ENCODE data around the gene MMP10.

The MMP10 gene

DNA sequence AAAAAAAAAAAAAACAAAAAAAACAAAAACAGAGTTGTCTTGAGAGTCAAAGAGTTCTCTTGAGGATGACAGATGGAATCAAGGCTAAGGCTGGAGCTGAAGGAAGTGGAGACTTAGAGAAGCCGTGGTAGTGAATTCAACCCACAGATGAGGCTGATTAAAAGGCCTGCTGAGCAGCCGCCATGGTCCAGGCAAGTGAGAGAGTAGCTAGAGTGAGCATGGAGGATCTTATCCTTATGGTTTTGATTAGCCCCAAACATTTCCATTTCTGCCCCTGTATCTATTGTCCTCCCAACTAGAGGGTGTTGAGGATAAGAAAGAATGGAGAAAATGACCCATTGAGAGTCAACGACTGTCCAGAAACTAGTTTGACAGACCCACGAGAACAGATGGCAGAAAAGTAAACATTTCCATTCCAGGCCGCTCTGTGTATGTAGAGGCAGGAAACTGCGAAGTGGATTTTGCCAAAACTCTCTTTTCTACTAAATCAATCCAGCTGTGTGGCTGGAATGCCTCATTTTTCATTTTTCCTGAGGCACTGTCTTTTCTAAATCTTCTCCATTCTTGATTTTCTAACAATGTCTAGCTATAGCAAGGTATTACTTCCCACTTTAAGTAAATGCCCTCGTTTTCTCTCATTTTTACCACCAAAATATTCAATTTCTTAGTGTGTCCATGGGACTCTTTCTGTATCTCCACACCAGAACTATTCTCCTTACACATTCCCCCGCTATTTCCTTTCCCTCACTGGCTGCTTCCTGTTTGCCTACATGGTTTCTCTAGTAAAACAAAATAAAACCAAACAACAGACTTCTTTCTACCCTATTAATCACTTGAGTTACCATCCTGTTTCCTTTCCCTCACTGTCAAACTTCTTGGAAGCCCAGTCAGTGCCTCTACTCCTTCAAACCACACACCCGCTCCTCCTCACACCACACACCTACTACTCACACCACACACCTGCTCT lies 50.3 kb downstream of the MMP10 start:
- no peak for DNase-seq (ENCODE audit: low read depth, low spot score)

DNA sequence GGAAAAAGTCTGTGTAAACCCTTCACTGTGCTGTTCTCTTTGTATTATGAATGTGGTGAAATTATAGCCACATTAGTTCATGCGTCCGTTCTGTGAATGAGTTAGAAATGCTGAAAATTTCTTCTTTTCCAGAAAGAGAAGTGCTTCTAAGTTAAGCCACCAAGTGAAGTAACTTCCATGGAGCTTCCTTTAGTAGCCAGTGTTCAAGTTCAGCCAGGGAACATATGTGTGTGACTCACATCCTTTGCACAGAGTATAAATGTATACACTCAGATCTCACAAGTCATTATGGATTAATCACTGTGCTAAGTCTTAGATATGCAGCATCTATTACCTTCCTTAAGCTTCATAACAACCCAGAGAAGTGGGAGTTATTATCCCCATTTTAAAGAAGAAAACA lies 52.5 kb downstream of the MMP10 start:
- no peak for DNase-seq (ENCODE audit: low read depth, low spot score)

DNA sequence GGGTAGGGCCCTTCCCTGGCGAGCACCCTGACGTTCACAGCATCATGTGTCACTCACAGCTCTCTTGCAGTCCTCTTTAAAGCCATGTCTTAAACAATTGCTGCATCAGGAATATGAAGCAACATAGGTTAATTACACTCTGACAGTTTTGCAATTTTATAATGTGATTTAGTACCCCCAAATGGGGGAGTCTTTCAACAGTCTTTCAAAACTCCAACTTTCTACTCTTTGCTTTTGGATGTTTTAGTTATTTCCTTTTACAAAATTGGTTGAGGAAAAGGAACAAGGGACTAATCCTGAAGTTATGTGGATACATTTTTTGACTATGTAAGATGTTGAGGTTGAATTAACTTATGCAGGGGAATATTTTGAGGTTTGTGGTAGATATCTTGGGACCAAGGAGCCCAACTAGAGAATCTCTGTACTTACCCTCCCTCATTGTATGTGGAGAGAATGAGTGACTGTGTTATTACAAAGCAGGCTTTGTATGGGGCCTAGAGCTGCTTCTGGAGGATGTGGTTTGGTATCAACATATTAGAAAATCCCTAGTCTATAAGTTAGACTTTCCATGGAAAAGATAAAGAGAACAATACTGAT lies 55.4 kb downstream of the MMP10 start, which contains the start of gene MMP8:
TSS of gene MMP8 (minus strand) at position 51 of the 597 bp plus-strand sequence. CDS start 99 bp downstream, outside the sequence.
- DNase-seq (ENCODE audit: low read depth, low spot score): no peak

DNA sequence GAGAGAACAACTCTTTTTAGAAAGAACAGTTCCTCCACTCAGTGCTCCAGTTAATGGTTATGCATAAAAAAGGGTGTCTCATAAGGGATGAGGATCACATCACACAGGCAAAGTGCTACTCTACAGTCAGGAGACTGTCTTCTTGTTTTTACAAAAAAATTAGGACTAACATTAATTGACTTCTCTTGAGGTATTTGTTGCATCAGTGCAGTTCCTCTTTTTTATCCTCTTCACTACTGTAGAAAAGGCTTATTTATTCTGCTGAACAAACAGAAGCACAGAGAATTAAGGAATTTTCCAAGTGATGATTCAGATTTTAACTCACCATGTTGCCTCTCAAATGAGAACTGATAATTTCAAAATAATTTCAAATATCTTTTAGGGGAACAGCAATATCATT lies 57.6 kb downstream of the MMP10 start:
- DNase-seq (ENCODE audit: low read depth, low spot score): no peak

Data from iPS DF 19.7 (cell line).